Nucleus accumbens (tissue), 56 donors: ENCODE results near the gene PIM1.
A peak's percentile ranks its signal among the peaks of the same experiment; 100 is the strongest.

ENCODE experiments used
- DNase-seq, 56 donors: peaks; one replicate each; lab custom pipeline; 2025; lab: John Stamatoyannopoulos, UW

PIM1 gene

GRCh38 chr6:37137201-37138090 is 32.5 kb upstream of the PIM1 start:
- DNase-seq = no peak

DNA sequence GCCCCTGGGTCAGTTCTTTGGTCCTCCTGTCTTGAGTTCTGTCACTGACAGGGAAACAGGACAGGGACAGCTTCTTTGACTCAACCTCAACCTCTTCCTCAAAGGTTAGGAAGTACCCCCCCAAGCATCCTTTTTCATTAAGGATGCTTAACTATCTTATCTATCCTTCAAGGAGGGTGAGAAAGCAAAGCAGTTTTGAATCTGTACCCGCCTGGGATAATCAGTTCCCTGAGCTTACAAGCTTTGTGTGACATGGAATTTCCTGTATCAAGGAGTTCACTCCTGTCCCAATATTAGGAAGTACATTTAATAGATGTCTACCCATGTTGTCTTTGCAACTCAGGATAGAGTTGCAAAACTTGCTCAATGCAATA is 31.1 kb upstream of the PIM1 start:
- no peak for DNase-seq

- no peak for DNase-seq
Measured at GRCh38 chr6:37139230-37139962, 30.6 kb upstream of the PIM1 start.

DNA sequence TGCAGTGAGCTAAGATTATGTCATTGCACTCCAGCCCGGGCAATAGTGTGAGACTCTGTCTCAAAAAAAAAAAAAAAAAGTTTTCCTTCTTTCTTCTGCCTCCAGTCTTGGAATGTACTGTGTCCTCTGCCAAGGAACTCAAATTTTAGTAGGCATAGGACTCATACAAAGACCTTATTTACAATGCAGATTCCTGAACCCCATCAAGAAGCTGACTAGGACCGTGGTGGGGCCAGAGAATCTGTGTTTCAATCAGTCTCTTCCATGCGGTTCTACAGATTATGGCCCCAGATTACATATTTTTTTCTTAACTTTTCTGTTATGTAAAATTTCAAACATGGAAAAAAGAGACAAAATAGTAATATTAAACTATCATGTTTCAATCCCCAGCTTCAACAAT is 29.8 kb upstream of the PIM1 start:
- no peak for DNase-seq

- DNase-seq = peak in 2 of 56 donors; percentile 9 to 17
Measured at GRCh38 chr6:37141281-37142049, 28.5 kb upstream of the PIM1 start.

DNA sequence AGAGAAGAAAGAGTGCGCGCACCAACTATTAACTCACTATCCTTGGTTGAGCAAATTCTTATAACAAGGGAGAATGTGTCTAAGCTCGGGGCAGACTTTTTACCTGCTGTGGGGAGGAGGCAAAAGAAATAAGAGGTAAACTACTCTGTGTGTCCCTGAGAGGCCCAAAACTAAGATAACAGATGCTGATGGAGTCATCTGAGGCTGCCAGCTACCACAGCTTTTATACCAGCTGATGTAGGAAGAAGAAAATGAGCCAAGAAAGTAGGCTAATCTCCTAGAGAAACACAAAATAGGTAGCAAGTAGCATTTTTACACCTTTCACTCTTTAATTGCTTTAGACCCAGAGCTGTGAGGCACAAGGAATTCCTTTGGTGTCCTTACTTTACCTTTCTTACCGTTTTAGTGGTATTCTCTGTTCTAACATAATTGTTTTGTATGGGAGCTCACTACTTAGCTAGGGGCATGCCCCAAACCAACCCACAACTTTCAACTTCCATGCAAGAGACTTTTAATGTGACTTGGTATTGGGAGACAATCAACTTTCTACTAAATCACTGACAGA is 27.8 kb upstream of the PIM1 start:
- DNase-seq = no peak

DNA sequence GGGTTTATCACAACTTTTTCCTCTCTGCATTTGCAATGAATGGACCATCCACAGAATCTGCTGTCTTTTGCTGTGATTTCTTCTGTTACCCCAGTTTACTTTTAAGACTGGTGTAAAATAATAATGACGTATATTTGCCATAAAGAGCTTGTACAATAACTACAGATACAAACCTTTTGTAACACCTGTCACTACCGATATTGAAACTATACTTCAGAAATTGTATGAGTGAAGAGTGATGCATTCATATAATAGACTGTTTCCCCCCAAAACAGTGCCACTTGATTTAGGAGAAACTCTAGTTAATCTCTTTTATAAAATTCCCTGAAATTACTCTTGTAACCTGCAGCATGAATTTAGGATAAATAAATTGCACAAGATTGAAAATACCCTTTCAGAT is 26.4 kb upstream of the PIM1 start:
- DNase-seq = no peak

DNA sequence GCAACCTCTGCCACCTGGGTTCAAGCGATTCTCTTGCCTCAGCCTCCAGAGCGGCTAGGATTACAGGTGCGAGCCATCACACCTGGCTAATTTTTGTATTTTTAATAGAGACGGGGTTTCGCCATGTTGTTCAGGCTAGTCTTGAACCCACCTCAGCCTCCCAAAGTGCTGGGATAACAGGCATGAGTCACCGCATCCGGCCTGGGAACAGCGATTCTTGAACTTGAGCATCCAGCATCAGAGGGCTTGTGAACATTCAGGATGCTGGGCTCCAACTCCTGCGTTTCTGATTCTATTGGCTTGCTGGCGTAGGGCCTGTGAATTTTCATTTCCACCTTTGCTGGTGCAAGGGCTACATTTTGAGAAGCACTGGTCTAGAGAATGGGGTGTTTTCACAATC is 24.5 kb upstream of the PIM1 start:
- DNase-seq = no peak

- DNase-seq = no peak
Measured at GRCh38 chr6:37146735-37147157, 23.2 kb upstream of the PIM1 start.

DNA sequence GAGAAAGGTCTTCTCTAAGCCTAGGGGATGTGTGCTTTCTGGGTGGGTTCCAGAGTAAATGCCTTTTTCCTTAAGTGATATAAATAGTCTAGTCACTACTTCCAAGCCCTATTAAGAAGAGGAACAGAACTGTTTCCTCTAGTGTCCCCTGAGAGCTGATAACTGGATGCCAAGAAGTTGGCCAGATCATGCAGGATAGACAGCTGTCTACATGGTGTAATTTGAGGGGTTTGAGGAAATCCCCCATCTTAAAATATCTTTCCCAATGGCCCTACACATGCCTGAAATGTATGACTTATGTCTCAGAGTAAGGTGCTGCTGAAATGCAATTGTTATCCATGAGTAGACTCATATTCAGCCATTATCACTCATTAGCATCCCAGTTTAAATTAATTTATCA is 20.2 kb upstream of the PIM1 start:
- no peak for DNase-seq

GRCh38 chr6:37150314-37150713 is 19.6 kb upstream of the PIM1 start:
- no peak for DNase-seq

DNA sequence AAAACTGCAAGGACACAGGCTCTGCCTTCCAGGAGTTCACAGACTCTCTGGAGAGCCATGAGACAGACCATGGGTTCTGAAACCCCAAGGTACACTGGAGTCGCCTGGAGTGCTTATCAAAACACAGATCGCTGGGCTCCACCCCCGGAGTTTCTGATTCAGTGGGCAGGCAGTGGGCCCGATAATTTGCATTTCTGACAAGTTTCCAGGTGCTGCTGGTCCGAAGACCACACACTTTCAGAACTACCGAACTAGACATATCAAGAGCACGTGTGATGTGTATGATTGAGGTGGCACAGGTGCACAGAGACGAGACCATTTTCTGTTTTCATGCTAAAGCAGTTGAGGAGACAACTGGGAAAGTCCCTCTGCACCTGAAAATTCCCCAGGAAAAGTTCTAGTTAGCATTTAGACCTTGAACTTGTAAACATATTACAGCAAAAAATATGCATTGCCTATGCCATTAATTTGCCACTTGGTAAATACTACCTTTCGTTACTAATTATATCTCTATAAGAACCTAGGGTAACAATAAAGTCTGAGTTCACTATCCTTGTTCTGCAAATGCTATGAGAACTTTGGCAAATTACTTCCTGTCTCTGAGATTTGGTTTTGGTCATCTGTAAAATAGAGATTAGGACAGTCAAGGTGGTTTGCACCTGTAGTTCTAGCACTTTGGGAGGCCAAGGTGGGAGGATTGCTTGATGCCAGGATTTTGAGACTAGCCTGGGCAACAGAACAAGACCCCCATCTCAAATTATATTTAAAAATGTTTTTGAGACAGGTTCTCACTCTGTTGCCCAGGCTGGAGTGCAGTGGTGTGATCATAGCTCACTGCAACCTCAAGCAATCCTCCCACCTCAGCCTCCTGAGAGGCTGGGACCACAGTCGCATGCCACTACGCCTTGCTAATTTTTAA is 14.3 kb upstream of the PIM1 start:
- DNase-seq = no peak

DNA sequence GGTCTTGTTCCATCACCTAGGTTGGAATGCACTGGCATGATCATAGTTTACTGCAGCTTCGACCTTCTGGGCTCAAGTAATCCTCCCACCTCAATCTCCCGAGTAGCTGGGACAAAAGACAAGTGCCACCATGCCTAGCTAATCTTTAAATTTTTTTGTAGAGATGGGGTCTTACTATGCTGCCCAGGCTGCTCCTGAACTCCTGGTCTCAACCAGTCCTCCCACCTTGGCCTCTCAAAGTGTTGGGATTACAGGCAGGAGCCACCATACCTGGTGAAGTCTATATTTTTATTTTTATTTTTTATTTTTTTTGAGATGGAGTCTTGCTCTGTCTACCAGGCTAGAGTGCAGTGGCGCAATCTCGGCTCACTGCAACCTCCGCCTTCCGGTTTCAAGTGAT is 11.4 kb upstream of the PIM1 start:
- DNase-seq = no peak

DNA sequence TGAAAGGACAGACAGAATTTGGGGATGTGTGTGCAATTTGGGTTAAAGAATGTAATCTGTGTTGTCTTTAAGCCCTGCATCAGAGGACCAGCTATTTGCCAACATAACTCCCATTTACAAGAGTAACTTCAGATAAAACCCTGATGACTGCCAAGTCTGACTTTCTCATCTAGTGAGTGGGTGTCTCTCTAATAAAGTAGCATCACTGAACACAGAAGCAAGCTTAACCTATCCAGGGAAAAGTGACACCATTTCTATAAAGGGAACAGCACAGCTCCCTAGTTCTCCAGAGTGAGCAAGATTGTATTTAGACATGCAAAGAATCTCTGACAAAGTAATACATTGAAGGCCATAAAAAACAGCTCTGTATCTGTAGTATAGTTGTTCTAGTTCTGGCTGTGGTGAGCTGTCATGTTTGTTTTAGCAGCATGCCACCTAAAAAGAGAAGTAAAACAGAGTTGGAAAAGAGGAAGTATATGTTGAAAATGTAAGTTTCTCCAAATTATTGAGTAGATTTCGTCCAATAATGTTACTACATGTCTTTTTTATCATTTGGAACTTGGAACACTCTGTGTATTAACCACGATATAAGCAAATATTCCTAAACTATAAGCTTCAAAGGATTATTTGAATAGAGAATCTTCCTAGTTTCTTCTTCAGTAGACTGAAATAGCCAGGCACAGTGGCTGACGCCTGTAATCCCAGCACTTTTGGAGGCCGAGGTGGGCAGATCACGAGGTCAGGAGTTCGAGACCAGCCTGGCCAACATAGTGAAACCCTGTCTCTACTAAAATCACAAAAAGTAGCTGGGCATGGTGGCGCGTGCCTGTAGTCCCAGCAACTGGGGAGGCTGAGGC is 8.8 kb upstream of the PIM1 start:
- DNase-seq = peak in 1 of 56 donors; percentile 20

DNA sequence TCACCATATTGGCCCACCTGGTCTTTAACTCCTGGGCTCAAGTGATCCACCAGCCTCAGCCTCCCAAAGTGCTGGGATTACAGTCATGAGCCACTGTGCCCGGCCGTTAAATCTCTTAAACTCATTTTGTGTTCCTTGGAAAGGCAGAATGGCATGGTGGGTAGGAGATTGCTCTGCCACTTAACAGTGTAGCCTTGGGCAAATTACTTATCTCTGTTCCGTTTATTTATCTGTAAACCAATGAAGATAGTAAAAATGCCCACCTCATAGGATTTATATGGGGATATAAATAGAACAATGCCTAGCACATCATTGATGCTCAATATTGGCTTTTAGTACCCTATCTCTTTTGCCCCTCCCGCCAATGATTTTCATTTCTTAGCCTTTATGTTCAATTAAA is 7.2 kb upstream of the PIM1 start:
- no peak for DNase-seq

DNA sequence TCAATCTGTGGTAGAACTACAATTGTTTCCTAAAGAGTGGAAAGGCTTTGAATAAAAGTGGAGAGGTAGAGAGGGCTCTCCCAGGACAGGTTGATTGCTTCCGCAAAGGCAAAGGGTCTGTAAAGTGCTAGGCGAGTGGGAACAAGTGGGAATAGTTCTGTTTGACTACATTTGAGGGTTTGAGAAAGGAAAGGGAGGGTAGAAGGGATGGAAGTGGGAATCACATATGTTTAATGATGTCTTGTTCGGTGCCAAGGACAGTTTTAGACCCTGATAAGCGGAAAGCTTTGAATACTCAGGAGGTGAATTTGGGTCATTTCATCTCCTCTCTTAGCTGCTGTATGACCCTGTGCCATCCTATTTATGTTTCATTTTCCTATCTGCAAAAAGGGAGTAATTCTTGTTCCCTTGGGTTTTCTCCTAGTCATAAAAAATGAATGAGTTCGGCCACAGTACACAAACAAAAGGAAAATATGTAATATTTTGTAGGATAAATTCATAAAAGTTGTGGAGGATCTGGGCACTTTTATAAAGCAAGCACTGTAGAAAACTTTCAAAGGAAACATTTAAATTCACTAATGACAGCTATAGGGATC is 1.7 kb upstream of the PIM1 start:
- no peak for DNase-seq

- peak in 29 of 56 donors; percentile 19 to 86 (median 62) for DNase-seq
Measured at GRCh38 chr6:37168811-37169495, 999 bp upstream of the PIM1 start.
